Middle frontal gyrus (tissue), 1 donor: ENCODE data around the gene FAM13B.
A peak's percentile ranks its signal among the peaks of the same experiment; 100 is the strongest.
"Not testable (repeated sequence)": the region's sequence is repeated elsewhere in the genome, so short reads cannot be mapped to it uniquely, and the experiment has no call there.

ENCODE experiments used
- DNase-seq: peaks from one replicate; pipeline ENCODE4 v3.0.0-alpha.2; 2015; ENCODE audit warnings: low spot score; ENCODE audit errors: extremely low spot score

Gene FAM13B

GRCh38 chr5:138035605-138036537, 3.0 kb upstream of the FAM13B start:
- DNase-seq, result peak; percentile 92

GRCh38 chr5:138033907-138034306, 1.0 kb upstream of the FAM13B start:
- DNase-seq, result no peak

GRCh38 chr5:138033386-138033808, 518 bp upstream of the FAM13B start:
- DNase-seq, result no peak

GRCh38 chr5:138032028-138032571, 779 bp downstream of the FAM13B start:
- DNase-seq, result no peak

GRCh38 chr5:138029944-138030343, 2.9 kb downstream of the FAM13B start:
- DNase-seq, result no peak

- DNase-seq, result no peak
Measured at GRCh38 chr5:138029501-138029900, 3.4 kb downstream of the FAM13B start.

- DNase-seq, result no peak
Measured at GRCh38 chr5:138028971-138029365, 3.9 kb downstream of the FAM13B start.

- not testable (repeated sequence) for DNase-seq
Measured at GRCh38 chr5:138028262-138028970, 4.5 kb downstream of the FAM13B start.

- DNase-seq, result not testable (repeated sequence)
Measured at GRCh38 chr5:138026793-138027192, 6.1 kb downstream of the FAM13B start.

- DNase-seq, result no peak
Measured at GRCh38 chr5:138025285-138025684, 7.6 kb downstream of the FAM13B start.

- DNase-seq, result no peak
Measured at GRCh38 chr5:138024117-138024516, 8.8 kb downstream of the FAM13B start.

GRCh38 chr5:138022912-138023311, 10.0 kb downstream of the FAM13B start:
- DNase-seq, result no peak

- DNase-seq, result no peak
Measured at GRCh38 chr5:138021771-138022170, 11.1 kb downstream of the FAM13B start.

- DNase-seq, result no peak
Measured at GRCh38 chr5:138018849-138019248, 14.0 kb downstream of the FAM13B start.

- no peak for DNase-seq
Measured at GRCh38 chr5:138015916-138016315, 17.0 kb downstream of the FAM13B start.

GRCh38 chr5:138011991-138012390, 20.9 kb downstream of the FAM13B start:
- no peak for DNase-seq

GRCh38 chr5:138000102-138000723, 32.7 kb downstream of the FAM13B start:
- DNase-seq, result no peak

GRCh38 chr5:137997726-137998213, 35.1 kb downstream of the FAM13B start:
- DNase-seq, result no peak

- no peak for DNase-seq
Measured at GRCh38 chr5:137995749-137996128, 37.1 kb downstream of the FAM13B start.

GRCh38 chr5:137995077-137995748, 37.7 kb downstream of the FAM13B start:
- no peak for DNase-seq

GRCh38 chr5:137994556-137994955, 38.3 kb downstream of the FAM13B start:
- no peak for DNase-seq
